NAMALWA (cell line): ENCODE measurements around the gene RCSD1.
A peak's percentile ranks its signal among the peaks of the same experiment; 100 is the strongest.
"Not testable (repeated sequence)": the region's sequence is repeated elsewhere in the genome, so short reads cannot be mapped to it uniquely, and the experiment has no call there.

Experiments
- DNase-seq: peaks from one replicate; pipeline ENCODE4 v3.0.0-alpha.2; 2015; ENCODE audit warnings: low spot score

Gene RCSD1

DNA sequence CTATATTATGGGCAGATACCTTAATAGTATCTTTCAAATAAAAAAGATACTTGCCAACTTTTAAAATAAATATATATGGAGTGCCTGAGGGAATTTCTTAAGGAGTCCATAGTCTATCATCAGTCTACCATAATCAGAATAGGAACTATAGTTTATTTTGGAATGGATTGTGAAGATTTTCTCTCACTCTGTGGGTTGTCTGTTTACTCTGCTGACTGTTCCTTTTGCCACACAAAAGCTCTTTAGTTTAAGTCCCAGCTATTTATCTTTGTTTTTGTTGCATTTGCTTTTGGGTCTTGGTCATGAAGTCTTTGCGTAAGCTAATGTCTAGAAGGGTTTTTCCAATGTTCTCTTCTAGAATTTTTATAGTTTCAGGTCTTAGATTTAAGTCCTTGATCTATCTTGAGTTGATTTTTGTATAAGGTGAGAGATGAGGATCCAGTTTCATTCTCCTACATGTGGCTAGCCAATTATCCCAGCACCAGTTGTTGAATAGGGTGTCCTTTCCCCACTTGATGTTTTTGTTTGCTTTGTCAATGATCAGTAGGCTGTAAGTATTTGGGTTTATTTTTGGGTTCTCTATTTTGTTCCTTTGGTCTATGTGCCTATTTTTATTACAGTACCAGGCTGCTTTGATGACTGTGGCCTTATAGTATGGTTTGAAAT is 112.5 kb downstream of the RCSD1 start:
- not testable (repeated sequence) for DNase-seq

DNA sequence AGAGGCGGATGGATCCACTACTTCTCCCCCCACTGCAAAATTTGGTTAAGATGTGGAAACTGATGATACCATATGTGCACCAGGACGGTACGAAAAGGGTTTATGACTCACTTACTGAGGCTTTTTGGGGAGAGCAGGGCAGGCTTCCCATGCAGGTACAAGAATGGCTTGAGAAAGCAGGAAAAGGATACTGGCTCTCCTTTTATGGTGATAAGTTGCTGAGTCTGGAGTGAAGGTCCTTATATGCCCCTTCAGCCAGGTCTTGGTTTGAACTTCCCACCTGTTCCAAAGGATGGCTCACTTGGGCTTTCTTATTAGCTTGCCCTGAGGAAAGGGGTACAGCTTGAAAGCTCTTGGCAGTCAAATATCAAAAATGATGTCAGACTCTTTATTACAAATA is 114.9 kb downstream of the RCSD1 start:
- DNase-seq, result no peak

DNA sequence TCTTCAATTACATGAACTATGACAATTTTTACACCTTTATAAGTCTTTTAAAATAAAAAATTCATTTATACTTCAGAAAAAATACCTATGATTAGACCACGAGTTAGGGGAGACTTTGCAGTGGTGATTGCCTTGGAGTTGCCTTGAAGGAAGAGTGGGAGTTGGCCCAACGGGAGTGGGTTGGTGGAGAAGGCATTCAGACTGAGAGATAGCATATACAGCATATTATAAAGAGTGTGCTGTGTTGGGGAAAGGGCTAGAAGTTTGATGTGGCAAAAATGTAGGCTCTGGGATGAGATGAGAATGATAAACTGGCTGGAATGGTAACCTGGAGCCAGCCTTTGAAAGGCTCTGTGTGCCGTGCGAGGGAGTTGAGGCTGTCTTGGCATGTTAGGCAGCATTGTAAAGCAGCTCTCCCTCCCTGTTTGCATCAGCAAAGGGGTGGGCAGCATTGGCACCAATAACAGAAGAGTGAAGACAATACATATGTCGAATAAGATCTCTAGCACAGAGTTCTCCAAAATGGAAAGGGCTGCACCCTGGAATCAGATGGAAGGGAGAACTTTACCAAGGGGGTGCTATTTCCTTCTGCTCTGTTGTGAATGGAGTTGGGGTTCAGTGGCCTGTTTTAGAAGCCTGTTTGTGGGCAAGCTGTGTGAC is 116.1 kb downstream of the RCSD1 start:
- peak; percentile 58 for DNase-seq

DNA sequence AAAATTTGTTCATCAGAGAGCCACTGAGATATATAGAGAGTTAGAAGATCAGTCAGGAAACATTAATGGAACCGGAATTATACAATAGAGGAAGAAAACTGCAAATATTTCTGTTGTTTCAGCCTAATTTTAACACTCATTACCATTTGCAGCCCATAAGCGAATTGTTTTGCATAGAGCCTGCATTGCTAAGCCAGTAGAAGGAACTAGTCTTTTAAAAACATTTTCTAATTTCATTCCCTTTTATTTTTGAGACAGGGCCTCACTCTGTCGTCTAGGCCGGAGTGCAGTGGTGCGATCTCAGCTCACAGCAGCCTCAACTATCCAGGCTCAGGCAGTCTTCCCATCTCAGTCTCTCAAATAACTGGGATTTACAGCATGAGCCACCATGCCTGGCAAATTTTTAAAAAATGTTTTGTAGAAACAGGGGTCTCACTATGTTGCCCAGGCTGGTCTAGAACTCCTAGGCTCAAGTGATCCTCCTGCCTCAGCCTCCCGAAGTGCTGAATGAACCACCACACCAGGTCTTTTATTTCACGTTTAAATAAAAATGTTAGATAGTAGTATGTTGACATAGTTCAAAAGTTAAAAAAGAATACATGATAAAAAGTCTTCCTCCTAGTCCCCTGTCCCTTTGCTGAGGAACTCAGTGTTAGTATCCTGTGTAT is 117.1 kb downstream of the RCSD1 start:
- peak; percentile 63 for DNase-seq

DNA sequence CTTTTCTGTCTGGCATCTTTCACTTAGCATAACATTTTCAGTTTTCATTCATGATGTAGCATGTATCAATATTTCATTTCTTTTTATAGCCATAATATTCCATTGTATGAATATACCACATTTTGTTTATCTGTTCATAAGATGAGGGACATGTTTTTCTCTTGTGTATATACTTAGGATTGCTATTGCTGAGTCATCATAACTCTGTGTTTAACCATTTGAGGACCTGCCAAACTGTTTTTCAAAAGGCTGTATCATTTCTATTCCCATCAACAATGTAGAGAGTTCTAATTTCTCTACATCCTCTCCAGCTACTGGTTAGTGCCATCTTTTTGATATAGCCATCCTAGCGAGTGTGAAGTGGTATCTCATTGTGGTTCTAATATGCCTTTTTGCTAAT is 118.0 kb downstream of the RCSD1 start:
- DNase-seq, result peak; percentile 42

DNA sequence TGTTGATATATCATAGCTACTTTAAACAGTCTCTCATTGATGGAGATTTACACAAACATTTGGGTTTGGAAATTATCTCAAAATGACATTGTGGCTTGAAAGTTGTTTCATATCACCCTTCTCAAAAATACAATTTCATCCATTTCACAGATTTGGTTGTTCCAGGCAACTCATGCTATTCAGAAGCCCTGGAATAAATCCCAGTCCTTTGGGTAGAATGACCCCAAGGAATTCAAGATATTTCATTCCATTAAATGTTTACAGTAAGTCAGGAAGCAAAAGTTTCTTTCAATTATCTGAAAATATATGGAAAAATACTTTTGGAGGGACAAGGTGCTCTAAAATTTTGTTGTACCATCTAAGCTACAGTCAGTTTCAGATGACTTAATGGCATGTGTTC is 118.9 kb downstream of the RCSD1 start:
- no peak for DNase-seq

DNA sequence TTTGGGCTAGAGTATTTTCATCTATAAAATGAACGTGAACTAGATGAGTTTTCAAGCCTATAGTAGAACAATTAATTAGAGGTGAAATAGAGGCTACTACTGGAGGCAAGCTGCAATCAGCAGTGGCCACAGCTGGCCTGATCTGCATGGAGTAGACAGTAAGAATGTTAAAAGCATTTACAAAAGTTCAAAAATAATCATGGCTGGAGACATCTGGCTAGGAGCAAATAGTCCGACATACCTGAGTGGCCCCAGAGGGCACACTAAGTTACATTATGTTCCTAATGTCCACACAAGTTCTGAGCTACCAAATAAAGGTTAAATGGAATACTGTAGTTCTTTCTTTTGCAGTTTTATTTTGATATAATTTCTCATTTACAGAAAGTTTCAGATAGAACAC is 119.7 kb downstream of the RCSD1 start:
- DNase-seq, result peak; percentile 58

DNA sequence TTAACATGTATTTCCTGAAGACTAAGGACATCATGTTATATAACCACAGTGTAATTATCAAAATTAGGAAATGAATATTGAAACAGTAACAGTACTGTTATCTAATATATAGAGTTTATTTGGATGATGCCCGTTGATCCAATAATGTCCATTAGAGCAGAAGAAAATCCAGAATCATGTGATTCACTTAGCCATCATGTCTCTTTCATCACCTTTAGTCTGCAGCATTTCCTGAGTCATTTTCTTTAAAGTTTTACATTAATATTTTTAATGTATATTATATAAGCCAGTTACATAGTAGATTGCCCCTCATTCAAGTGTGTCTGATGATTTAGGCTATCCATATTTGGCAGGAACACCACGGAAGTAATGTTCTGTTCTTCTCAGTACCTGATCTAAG is 120.6 kb downstream of the RCSD1 start:
- DNase-seq, result no peak

DNA sequence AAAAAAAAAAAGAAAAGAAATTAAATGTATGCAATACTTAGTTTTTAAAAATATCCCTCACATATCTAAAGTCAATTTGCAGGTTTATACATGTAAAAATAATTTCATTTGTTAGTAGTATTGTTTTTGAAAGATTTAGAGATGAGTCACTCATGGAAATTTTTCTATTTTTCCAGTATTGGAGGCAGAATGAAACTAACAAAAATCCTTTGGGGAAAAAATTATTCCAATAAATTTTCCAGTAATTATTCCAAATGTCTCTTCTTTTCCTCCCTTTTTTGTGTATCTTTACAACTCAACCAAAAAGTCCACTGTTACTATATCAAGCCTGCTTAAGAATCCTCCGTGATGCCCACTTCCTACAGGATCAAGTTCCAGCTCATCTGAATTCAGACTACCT is 121.6 kb downstream of the RCSD1 start:
- no peak for DNase-seq

DNA sequence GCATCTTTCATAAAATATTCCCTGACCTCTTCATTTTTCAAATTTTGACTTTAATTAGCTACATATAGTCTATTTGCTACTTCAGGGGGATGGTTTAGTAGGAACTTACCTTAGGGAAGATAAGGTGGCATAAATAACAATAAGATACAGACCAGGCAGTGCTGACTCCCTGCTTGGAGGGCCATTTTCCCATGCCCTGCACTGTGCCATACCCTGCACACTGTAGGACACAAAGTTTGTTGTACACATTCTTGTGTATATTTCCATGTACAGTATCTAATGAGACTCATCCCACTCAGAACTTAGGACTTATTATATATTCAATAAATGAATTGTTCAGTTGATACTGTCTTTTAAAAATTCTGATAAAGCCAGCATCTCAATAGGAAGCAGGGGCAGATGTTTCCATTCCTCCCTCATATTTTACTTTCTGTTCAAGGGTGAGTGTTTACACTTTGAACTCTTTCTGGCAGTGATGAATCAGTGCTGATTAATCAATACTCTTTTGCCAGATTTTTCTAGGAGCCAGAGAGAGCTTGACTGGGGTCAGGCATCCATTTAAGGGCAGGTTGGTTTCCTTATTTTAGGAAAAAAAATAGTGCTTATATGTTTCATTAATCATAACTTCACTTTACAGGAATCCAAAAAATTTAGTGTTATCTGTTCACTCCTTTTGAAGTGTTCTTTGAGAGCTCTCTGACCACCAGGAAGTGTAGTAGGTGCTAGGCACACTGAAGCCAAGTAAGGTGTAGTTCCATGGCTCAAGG is 122.4 kb downstream of the RCSD1 start:
- DNase-seq, result peak; percentile 57

DNA sequence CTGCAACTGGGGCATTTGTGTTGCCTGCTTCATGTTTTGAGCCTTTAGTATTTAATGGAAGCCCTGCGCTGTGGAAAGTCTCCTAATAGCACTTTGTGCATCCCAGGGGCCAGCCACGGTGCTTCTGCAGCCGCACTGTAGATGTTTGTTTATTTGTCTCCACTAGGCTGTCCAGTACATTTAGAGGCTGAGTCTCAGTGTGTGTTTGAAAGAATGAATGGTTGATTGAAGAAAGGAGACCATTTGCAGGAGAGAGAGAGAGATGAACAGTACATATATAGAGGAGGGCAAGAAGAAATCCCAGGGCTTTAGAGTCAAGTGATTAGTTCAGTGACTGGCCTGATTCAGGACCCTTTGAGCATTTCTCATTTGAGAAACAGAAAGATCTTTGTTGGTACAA is 125.6 kb downstream of the RCSD1 start:
- peak; percentile 53 for DNase-seq
